ENCODE measurements around the gene SCYGR8. TPM values are rescaled to one million over a fixed set of nuclear protein-coding genes. Genes with fewer than 3 reads are reported as not detected.

Gene SCYGR8
- total and polyA plus RNA-seq, 2 of the 8 experiments (the other 6 are each of a cell fraction or from before 2014, with no cell fraction given) = not detected

GRCh38 chr2:227759411-227760118 is 13.9 kb downstream of the SCYGR8 start:
- peak overlapping the region; percentile 83 for H2BK20ac ChIP-seq (ENCODE audit: low read length)
- H2BK12ac ChIP-seq (ENCODE audit: low read depth, low read length) = peak overlapping the region; percentile 92; the same call in 1 of the 2 replicates
- peak overlapping the region; percentile 66 for H4K5ac ChIP-seq (ENCODE audit: insufficient read length, low read depth, low read length)
- FAIRE-seq = no peak
- H3K4me3 ChIP-seq (ENCODE audit: extremely low read depth in 1 of 4, insufficient read depth in 2 of 4, low read depth in 3 of 4, low read length in 4 of 4) = no peak overlapping the region
- peak overlapping the region; percentile 83 for H2AFZ ChIP-seq (ENCODE audit: low read length)
- H4K91ac ChIP-seq (replicated peaks; ENCODE audit: insufficient read length, low read length) = peak overlapping the region; percentile 17
- H3K56ac ChIP-seq (replicated peaks; ENCODE audit: insufficient read length, low read depth, low read length) = no peak overlapping the region
- H4K8ac ChIP-seq (ENCODE audit: extremely low read depth, insufficient read depth, low read length) = peak overlapping the region; percentile 90
- H3K36me3 ChIP-seq (ENCODE audit: control insufficient read depth in 2 of 4, insufficient read depth in 4 of 4, low read length in 3 of 4) = no peaks in the 10 kb centered on the region
- peak overlapping the region; percentile 85 for H3K4ac ChIP-seq (replicated peaks; ENCODE audit: insufficient read length, low read depth, low read length)
- H3K9ac ChIP-seq (replicated peaks in 1 of 4; ENCODE audit: extremely low read depth in 1 of 4, low read depth in 3 of 4, low read length in 3 of 4) = no peak overlapping the region
- H2AK5ac ChIP-seq (ENCODE audit: low read depth, low read length) = peak overlapping the region; percentile 75; the same call in 1 of the 2 replicates
- no peak overlapping the region for H3K23ac ChIP-seq (ENCODE audit: insufficient read length)
- H2BK120ac ChIP-seq (replicated peaks; ENCODE audit: low read depth, low read length) = peak overlapping the region; percentile 99
- H3K23me2 ChIP-seq (ENCODE audit: low read depth, low read length) = no peaks in the 10 kb centered on the region
- H3K18ac ChIP-seq (ENCODE audit: extremely low read depth, low read length) = peak overlapping the region; percentile 83
- H3K14ac ChIP-seq (ENCODE audit: insufficient read length) = no peak overlapping the region
- no peak overlapping the region for H3K27ac ChIP-seq (ENCODE audit: low read depth, low read length)
- ChIA-PET POLR2A (ENCODE audit: partially characterized antibody) (no interaction called here), CTCF (ENCODE audit: partially characterized antibody) (interaction anchor here (0.6 to 4.1 kb wide), 7 partner anchors 7 to 354 kb away, joined by 3 to 32 read pairs (median 3); no protein-coding TSS in a partner anchor)
- H3K79me1 ChIP-seq (ENCODE audit: low read depth, low read length) = no peaks in the 10 kb centered on the region
- H2BK5ac ChIP-seq (ENCODE audit: low read depth, low read length) = peak overlapping the region; percentile 63; the same call in 1 of the 2 replicates
- no peaks in the 10 kb centered on the region for H4K20me1 ChIP-seq (replicated peaks in 1 of 2; ENCODE audit: control insufficient read depth in 1 of 2, insufficient read depth in 2 of 2, low read length in 2 of 2)
- H3K4me2 ChIP-seq (ENCODE audit: insufficient read depth in 1 of 2, low read depth in 2 of 2, low read length in 2 of 2) = peak overlapping the region in 1 of 2 experiments; percentile 27; a peak in 1 of 4 replicates
- H2BK15ac ChIP-seq (ENCODE audit: low read length) = 0 out of 2 replicates have a peak overlapping the region, but pooled peaks have one; percentile 53
- no peak for DNase-seq (ENCODE audit: low read depth in 1 of 2, low spot score in 2 of 2)
- no peaks in the 10 kb centered on the region for H3K9me3 ChIP-seq (ENCODE audit: insufficient read depth in 2 of 2, low read depth in 1 of 2, low read length in 1 of 2)
- no peaks in the 10 kb centered on the region for H3K79me2 ChIP-seq (ENCODE audit: control insufficient read depth in 1 of 2, insufficient read depth in 2 of 2, low read length in 2 of 2)
- peaks cover 5 to 13% (median 8%) of the 10 kb centered on the region in 4 experiments; a peak in 5 of 7 replicates for H3K4me1 ChIP-seq (replicated peaks in 1 of 4; ENCODE audit: control insufficient read depth in 3 of 4, insufficient read depth in 4 of 4, low read length in 3 of 4)
- H3K27me3 ChIP-seq (replicated peaks in 1 of 4; ENCODE audit: control insufficient read depth in 3 of 4, extremely low read depth in 1 of 4, insufficient read depth in 3 of 4, low read length in 3 of 4) = no peaks in the 10 kb centered on the region
- 81 to 100% methylated on average over 1 to 13 of the region's 13 CpGs for WGBS, 2 experiments (ENCODE audit: extremely low coverage in 1 of 2, insufficient coverage in 1 of 2, insufficient read length in 1 of 2, insufficient replicate concordance in 2 of 2, low coverage in 1 of 2, low lambda C conversion rate in 2 of 2, missing lambda C conversion rate in 1 of 2)
- TF ChIP-seq ZNF274 (IDR thresholded peaks at IDR 0.05; ENCODE audit: borderline replicate concordance, extremely low read depth, low read length) (no peak), SIRT6 (IDR thresholded peaks at IDR 0.05; ENCODE audit: low read length) (no peak), SIX5 (IDR thresholded peaks at IDR 0.05; ENCODE audit: low read depth, low read length) (no peak), CTBP2 (IDR thresholded peaks at IDR 0.05; ENCODE audit: borderline replicate concordance, insufficient read depth, insufficient read length, low read length) (no peak), POU5F1 (IDR thresholded peaks at IDR 0.05; ENCODE audit: low read depth, low read length) (no peak), ASH2L (IDR thresholded peaks at IDR 0.05; ENCODE audit: low read length) (no peak)
